Measurements from ENCODE around the gene IFNGR1. TPM values are rescaled to one million over a fixed set of nuclear protein-coding genes. Genes with fewer than 3 reads are reported as not detected.

IFNGR1 gene
- total RNA-seq, 2 donors from 2014 or later = 58.2 to 131 TPM

DNA sequence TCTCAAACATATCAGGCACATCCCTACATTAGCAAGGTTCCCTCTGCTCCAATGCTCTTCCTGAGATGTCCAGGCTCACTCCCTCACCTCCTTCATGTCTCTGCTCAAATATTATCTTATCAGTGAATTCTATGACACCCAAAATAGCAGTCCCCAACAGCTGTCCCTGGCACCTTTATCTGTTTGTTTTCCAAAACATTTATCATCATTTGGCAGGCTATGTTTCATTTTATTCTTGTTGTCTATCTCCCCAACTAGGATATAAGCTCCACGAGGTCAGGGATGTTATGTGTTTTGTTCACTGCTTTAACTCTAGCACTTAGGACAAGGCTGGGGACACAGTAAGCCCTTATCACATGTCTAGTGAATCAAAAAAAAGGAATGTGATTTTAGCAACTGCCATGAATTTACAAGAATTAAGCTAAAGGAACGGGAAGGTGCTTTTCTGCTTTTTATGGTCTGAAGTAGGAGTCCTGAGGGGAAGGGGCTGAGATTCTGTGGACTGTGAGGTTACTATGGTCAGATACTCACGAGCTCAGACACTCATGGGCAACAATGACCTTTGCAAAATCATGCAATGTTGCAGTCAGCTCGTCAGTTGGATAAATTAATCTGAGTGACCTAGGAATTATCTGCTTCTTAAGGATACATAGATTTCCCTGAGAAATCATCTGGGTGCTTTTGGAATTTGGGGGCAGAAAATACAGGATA is 43.9 kb downstream of the IFNGR1 start:
- Histone ChIP-seq H3K27ac (no peak overlapping the region), H3K27me3 (no peaks in the 10 kb centered on the region), H3K4me1 (no peaks in the 10 kb centered on the region), H3K4me3 (no peak overlapping the region), H3K36me3 (no peaks in the 10 kb centered on the region), H3K9ac (ENCODE audit: low read depth in 2 of 2, low read length in 2 of 2) (no peak overlapping the region), H3K9me3 (no peaks in the 10 kb centered on the region)
- TF ChIP-seq, protein P1, sequence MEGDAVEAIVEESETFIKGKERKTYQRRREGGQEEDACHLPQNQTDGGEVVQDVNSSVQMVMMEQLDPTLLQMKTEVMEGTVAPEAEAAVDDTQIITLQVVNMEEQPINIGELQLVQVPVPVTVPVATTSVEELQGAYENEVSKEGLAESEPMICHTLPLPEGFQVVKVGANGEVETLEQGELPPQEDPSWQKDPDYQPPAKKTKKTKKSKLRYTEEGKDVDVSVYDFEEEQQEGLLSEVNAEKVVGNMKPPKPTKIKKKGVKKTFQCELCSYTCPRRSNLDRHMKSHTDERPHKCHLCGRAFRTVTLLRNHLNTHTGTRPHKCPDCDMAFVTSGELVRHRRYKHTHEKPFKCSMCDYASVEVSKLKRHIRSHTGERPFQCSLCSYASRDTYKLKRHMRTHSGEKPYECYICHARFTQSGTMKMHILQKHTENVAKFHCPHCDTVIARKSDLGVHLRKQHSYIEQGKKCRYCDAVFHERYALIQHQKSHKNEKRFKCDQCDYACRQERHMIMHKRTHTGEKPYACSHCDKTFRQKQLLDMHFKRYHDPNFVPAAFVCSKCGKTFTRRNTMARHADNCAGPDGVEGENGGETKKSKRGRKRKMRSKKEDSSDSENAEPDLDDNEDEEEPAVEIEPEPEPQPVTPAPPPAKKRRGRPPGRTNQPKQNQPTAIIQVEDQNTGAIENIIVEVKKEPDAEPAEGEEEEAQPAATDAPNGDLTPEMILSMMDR (IDR thresholded peaks at IDR 0.05) = no peak
- no peak for DNase-seq
- intact Hi-C loops (cut with DNase I) = no loop called here

DNA sequence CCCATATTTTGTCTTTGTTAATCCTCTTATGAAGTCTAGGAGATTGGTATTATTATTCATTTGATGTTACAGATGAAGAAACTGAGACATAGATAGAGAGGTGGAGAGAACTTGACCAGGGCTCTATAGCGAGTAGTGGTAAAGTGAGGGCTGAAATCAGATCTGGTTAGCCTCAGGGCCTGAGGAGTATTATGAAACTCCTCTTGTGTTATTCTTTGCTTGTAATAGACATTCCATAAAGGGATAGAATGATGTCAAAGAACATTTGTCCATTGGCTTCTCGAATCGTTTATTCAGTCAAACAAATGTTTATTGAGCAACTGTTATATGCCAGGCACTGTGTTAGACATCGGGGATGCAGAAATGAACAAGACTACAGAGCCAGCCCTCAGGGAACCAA is 45.7 kb downstream of the IFNGR1 start, which contains the start of gene IL22RA2:
Gene IL22RA2, minus strand, starts transcription at position 144 of the 400 bp plus-strand sequence. CDS start 11,895 bp downstream, outside the sequence.
- Histone ChIP-seq H3K9ac (ENCODE audit: low read depth in 2 of 2, low read length in 2 of 2) (no peak within 1 kb of the TSS), H3K27me3 (no peaks in the 10 kb centered on the region), H3K36me3 (no peaks in the 10 kb centered on the region), H3K9me3 (no peaks in the 10 kb centered on the region), H3K27ac (no peak within 1 kb of the TSS), H3K4me3 (no peak within 1 kb of the TSS), H3K4me1 (no peaks in the 10 kb centered on the region)
- TF ChIP-seq, protein P1 (IDR thresholded peaks at IDR 0.05) = no peak
- intact Hi-C loops (cut with DNase I) = no loop called here
- DNase-seq = no peak

DNA sequence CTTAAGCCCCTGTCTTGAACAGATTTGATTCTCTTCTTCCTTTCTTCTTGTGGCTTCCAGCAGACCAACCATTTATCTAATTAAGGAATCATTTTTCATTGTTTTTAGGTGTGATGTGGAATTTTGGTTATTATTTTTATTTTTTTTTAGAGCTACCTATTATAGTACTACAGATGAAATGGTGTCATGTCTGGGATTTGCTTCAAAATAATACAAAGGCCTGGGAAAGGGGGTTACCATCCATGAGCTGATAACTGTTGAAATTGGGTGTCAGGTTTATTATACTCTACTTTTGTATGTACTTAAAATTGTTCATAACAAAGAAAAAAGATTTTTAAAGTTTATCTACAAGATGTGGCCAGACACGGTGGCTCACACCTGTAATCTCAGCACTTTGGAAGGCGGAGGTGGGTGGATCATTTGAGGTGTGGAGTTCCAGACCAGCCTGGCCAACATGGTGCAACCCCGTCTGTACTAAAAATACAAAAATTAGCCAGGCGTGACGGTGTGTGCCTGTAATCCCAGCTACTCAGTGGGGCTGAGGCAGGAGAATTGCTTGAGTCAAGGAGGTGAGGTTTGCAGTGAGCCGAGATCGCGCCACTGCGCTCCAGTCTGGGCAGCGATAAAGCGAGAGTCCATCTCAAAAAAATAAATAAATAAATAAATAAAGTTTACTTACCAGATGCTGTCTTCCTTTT is 46.3 kb downstream of the IFNGR1 start:
- no peak for DNase-seq
- Histone ChIP-seq H3K9ac (ENCODE audit: low read depth in 2 of 2, low read length in 2 of 2) (no peak overlapping the region), H3K4me1 (no peaks in the 10 kb centered on the region), H3K27ac (no peak overlapping the region), H3K27me3 (no peaks in the 10 kb centered on the region), H3K36me3 (no peaks in the 10 kb centered on the region), H3K9me3 (no peaks in the 10 kb centered on the region), H3K4me3 (no peak overlapping the region)
- intact Hi-C loops (cut with DNase I) = no loop called here
- TF ChIP-seq, protein P1 (IDR thresholded peaks at IDR 0.05) = no peak

DNA sequence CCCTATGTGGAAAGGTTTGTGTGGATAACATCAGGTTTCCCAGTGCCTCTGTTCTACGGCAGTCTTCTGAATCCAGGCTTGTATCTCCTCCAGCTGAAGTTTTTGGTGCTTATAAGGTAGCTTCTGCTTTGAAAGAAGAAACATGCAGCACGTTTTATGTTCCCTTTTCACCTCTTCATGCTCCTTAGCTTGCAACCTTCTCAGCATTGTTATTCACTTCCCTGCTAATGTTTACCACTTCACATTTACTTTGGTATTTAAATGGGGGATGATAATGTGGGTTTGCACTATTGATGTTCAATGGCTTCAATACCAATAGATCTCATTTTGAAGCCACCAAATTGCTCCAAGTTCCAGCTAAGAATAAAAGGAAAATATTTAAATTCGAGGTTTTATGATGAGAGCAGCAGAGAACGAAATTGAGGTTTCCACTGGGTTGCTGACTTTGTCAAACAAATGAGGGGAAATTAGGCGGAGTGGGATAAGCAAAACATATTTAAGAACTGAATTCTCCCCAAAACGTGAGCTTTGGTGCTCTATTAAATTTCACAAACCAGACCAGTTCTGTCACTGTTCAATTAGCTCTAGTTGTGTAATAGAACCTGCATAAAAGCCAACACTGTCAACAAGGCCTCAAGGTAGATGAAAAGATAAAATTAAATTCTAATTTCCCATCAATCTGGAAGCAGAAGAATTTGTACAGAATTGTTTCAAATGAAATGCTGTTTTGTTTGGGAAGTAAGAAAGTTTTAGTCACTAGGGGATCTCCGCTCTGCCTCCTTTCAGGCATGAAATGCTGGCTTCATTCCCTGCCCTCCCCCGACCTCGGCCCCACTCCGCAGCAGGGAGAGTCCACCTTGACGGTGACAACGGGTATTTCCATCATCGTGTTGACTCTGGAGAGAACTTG is 47.1 kb downstream of the IFNGR1 start:
- no peaks in the 10 kb centered on the region for H3K9me3 ChIP-seq
- TF ChIP-seq, protein P1 (IDR thresholded peaks at IDR 0.05) = no peak
- no peaks in the 10 kb centered on the region for H3K27me3 ChIP-seq
- H3K4me3 ChIP-seq = no peak overlapping the region
- DNase-seq = no peak
- H3K9ac ChIP-seq (ENCODE audit: low read depth in 2 of 2, low read length in 2 of 2) = no peak overlapping the region
- H3K36me3 ChIP-seq = no peaks in the 10 kb centered on the region
- H3K4me1 ChIP-seq = no peaks in the 10 kb centered on the region
- intact Hi-C loops (cut with DNase I) = no loop called here
- H3K27ac ChIP-seq = no peak overlapping the region

DNA sequence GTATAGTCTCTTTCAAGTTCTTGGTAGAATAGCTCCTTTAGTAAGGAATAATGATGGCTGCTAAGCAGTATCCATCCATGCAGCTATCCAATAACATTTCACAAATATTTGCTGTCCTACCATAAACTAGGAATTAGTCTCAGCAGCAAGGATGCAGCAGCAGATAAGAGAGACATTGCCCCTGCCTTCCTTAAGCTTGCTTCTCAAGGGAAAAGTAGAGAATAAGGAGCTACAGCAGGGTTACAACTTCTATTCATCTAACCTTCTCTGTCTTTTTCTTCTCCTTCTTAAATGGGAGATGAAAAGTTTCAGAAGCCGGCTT is 48.2 kb downstream of the IFNGR1 start:
- no peak for DNase-seq
- Histone ChIP-seq H3K27me3 (no peaks in the 10 kb centered on the region), H3K9ac (ENCODE audit: low read depth in 2 of 2, low read length in 2 of 2) (no peak overlapping the region), H3K4me3 (no peak overlapping the region), H3K4me1 (no peaks in the 10 kb centered on the region), H3K9me3 (no peaks in the 10 kb centered on the region), H3K27ac (no peak overlapping the region), H3K36me3 (no peaks in the 10 kb centered on the region)
- intact Hi-C loops (cut with DNase I) = no loop called here
- TF ChIP-seq, protein P1 (IDR thresholded peaks at IDR 0.05) = no peak
